Epithelial cell of umbilical artery (primary cell): Measurements from ENCODE around the gene KLF5. TPM values are rescaled to one million over a fixed set of nuclear protein-coding genes. Genes with fewer than 3 reads are reported as not detected.

Experiments
- total RNA-seq: library from RNA; depleted of rRNA; stranded (reverse); fragments of >200 nt; gene quantifications from 2 replicates; pipeline ENCODE4 v1.2.3, GENCODE V29; 2014

KLF5 gene
- total RNA-seq: 0.15 and 0.32 TPM in 2 replicates

GRCh38 chr13:73058736-73059459, at the start of gene KLF5:
Gene KLF5, plus strand, starts transcription at chr13:73059005. Its CDS starts 323 bp downstream, at chr13:73059328.

